K562 (cell line): ENCODE data around the gene POLR3C. TPM values are rescaled to one million over a fixed set of nuclear protein-coding genes. Genes with fewer than 3 reads are reported as not detected.

Experiments used
- BDP1 ChIP-seq: IDR thresholded peaks from 3 replicates; pipeline ENCODE4 v1.6.1; 2011; ENCODE audit not compliant: insufficient read length, insufficient read depth
- CAMTA2 ChIP-seq: fragments of 250-450 bp; sonication (Bioruptor Pico); conservative IDR thresholded peaks from 2 replicates; pipeline ENCODE4 v1.5.1; 2022
- EP400 ChIP-seq: fragments of 450-650 bp; IDR thresholded peaks from 2 replicates; pipeline ENCODE4 v1.6.1; 2017; ENCODE audit warnings: antibody characterized with exemption, mild to moderate bottlenecking, moderate library complexity
- KLF13 ChIP-seq: fragments of 450-650 bp; IDR thresholded peaks from 2 replicates; pipeline ENCODE4 v1.6.1; 2016; ENCODE audit warnings: missing genetic modification characterization, low read depth, mild to moderate bottlenecking, missing compliant biosample characterization, moderate library complexity, borderline replicate concordance
- KLF16 ChIP-seq: IDR thresholded peaks from 2 replicates; pipeline ENCODE4 v1.6.1; 2016; ENCODE audit warnings: antibody characterized with exemption
- NFATC3 ChIP-seq: fragments of 450-650 bp; IDR thresholded peaks from 2 replicates; pipeline ENCODE4 v1.6.1; 2017; ENCODE audit warnings: mild to moderate bottlenecking
- NR1H2 ChIP-seq: sonication (generic); formaldehyde crosslinking; IDR thresholded peaks from 2 replicates; pipeline ENCODE4 v1.4.0; 2020; ENCODE audit warnings: mild to moderate bottlenecking, missing genetic modification reagents
- PHB2 ChIP-seq: fragments of 450-650 bp; IDR thresholded peaks from 2 replicates; pipeline ENCODE4 v1.6.1; 2017; ENCODE audit warnings: low read depth
- RAD21 ChIP-seq, 2 experiments: fragments of 250-450 bp in 1 of 2; fragments of 450-650 bp in 1 of 2; sonication (Bioruptor Pico) in 1 of 2; formaldehyde crosslinking in 1 of 2; IDR thresholded peaks in 1 of 2; conservative IDR thresholded peaks in 1 of 2; 2 replicates each; pipeline versions ENCODE4 v1.4.0 to v1.8.0; 2020 to 2022; ENCODE audit warnings: mild to moderate bottlenecking in 2 of 2, moderate library complexity in 1 of 2
- SIN3B ChIP-seq: fragments of 450-650 bp; IDR thresholded peaks from 2 replicates; pipeline ENCODE4 v1.6.1; 2017; ENCODE audit warnings: low read depth, mild to moderate bottlenecking, moderate library complexity
- SLC30A9 ChIP-seq: fragments of 250-450 bp; sonication (Bioruptor Pico); IDR thresholded peaks from 2 replicates; pipeline ENCODE4 v1.8.0; 2022; ENCODE audit warnings: mild to moderate bottlenecking, moderate library complexity
- SMARCA4 ChIP-seq: fragments of 450-650 bp; IDR thresholded peaks from 2 replicates; pipeline ENCODE4 v1.6.1; 2016
- SNRNP70 ChIP-seq: fragments of 200-400 bp; formaldehyde crosslinking; optimal IDR thresholded peaks from 2 replicates; pipeline ENCODE3; 2017; ENCODE audit warnings: low read depth, low read length
- ZNF23 ChIP-seq: fragments of 250-450 bp; sonication (Bioruptor Pico); IDR thresholded peaks from 2 replicates; pipeline ENCODE4 v1.4.0; 2020; ENCODE audit warnings: mild to moderate bottlenecking
- polyA plus RNA-seq, 8 experiments: library from polyadenylated mRNA; depleted of rRNA in 4 of 8; stranded (reverse) in 5 of 8; unstranded in 3 of 8; fragments of >200 nt; fragmentation: Nextera tagmentation in 2 of 8; fragmentation: Illumina TruSeq in 1 of 8; extraction: Ambion mirVana in 2 of 8; extraction: Trizol in 1 of 8; gene quantifications; 2 replicates each; pipeline versions ENCODE4 v1.2.1 to v1.2.3, GENCODE V29; 2011 to 2014; ENCODE audit warnings: inconsistent platforms in 1 of 8, missing spikeins in 1 of 8
- total RNA-seq, 7 experiments: library from RNA; depleted of rRNA in 6 of 7; stranded (reverse); fragments of >200 nt in 6 of 7; fragmentation: Illumina TruSeq in 2 of 7; extraction: Trizol in 2 of 7; gene quantifications; 2 replicates each; pipeline versions ENCODE4 v1.2.1 to v1.2.3, GENCODE V29; 2011 to 2021; ENCODE audit warnings: low replicate concordance in 1 of 7
- TF ChIP-seq, protein P1 (sequence below), 2 experiments: fragments of 450-650 bp; IDR thresholded peaks; 2 replicates each; pipeline ENCODE4 v1.6.1; 2016; ENCODE audit warnings: mild to moderate bottlenecking in 2 of 2, borderline replicate concordance in 1 of 2, low read depth in 1 of 2, moderate library complexity in 1 of 2
- TF ChIP-seq, protein P2 (sequence below): fragments of 450-650 bp; IDR thresholded peaks from 2 replicates; pipeline ENCODE4 v1.6.1; 2016
- TF ChIP-seq, protein P3 (sequence below): fragments of 250-450 bp; sonication (Bioruptor Pico); IDR thresholded peaks from 2 replicates; pipeline ENCODE4 v1.8.0; 2021; ENCODE audit warnings: moderate library complexity, mild to moderate bottlenecking, inconsistent platforms
- TF ChIP-seq, protein P4 (sequence below): sonication (generic); formaldehyde crosslinking; IDR thresholded peaks from 2 replicates; pipeline ENCODE4 v1.8.1; 2022; ENCODE audit warnings: missing genetic modification reagents

Gene POLR3C
- total and polyA plus RNA-seq, 9 of the 15 experiments (the other 6 are each of a cell fraction or from before 2014, with no cell fraction given): 19.7 to 64.1 (median 45.2) TPM

DNA sequence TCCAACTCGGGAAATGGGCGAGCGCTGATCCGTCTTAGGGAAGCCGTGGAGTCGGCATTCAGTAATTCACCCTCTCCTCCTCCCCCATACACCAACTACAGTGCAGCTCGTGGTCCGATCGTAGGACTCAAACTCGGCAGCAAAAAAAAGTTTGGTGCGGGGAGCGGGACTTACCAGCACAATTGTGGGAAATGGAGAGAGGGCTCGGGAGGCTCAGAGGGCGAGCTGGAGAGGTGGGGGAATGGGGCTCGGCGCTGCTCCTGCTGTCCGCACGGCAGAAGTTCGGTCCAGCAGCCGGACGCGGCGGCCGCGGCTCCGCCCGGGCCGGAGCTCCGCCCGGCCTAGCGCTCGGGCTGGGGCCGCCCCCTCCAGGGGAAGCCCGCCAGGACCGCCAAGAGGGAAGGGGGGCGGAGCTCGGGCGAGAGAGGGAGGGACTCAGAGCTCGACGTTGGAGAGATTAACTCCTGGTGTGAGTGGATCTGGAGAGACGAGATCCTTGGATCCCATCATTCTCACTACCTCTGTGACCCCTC lies 35.6 kb downstream of the POLR3C start (continued):
- TF ChIP-seq NR1H2: no peak
- no peak for TF ChIP-seq RAD21 (CRISPR knock-in tag; conservative IDR thresholded peaks at IDR 0.05 in 1 of 2, IDR thresholded peaks at IDR 0.05 in 1 of 2)
- no peak for TF ChIP-seq NFATC3
- TF ChIP-seq KLF16: no peak
- TF ChIP-seq PHB2: no peak
- TF ChIP-seq, protein P1, sequence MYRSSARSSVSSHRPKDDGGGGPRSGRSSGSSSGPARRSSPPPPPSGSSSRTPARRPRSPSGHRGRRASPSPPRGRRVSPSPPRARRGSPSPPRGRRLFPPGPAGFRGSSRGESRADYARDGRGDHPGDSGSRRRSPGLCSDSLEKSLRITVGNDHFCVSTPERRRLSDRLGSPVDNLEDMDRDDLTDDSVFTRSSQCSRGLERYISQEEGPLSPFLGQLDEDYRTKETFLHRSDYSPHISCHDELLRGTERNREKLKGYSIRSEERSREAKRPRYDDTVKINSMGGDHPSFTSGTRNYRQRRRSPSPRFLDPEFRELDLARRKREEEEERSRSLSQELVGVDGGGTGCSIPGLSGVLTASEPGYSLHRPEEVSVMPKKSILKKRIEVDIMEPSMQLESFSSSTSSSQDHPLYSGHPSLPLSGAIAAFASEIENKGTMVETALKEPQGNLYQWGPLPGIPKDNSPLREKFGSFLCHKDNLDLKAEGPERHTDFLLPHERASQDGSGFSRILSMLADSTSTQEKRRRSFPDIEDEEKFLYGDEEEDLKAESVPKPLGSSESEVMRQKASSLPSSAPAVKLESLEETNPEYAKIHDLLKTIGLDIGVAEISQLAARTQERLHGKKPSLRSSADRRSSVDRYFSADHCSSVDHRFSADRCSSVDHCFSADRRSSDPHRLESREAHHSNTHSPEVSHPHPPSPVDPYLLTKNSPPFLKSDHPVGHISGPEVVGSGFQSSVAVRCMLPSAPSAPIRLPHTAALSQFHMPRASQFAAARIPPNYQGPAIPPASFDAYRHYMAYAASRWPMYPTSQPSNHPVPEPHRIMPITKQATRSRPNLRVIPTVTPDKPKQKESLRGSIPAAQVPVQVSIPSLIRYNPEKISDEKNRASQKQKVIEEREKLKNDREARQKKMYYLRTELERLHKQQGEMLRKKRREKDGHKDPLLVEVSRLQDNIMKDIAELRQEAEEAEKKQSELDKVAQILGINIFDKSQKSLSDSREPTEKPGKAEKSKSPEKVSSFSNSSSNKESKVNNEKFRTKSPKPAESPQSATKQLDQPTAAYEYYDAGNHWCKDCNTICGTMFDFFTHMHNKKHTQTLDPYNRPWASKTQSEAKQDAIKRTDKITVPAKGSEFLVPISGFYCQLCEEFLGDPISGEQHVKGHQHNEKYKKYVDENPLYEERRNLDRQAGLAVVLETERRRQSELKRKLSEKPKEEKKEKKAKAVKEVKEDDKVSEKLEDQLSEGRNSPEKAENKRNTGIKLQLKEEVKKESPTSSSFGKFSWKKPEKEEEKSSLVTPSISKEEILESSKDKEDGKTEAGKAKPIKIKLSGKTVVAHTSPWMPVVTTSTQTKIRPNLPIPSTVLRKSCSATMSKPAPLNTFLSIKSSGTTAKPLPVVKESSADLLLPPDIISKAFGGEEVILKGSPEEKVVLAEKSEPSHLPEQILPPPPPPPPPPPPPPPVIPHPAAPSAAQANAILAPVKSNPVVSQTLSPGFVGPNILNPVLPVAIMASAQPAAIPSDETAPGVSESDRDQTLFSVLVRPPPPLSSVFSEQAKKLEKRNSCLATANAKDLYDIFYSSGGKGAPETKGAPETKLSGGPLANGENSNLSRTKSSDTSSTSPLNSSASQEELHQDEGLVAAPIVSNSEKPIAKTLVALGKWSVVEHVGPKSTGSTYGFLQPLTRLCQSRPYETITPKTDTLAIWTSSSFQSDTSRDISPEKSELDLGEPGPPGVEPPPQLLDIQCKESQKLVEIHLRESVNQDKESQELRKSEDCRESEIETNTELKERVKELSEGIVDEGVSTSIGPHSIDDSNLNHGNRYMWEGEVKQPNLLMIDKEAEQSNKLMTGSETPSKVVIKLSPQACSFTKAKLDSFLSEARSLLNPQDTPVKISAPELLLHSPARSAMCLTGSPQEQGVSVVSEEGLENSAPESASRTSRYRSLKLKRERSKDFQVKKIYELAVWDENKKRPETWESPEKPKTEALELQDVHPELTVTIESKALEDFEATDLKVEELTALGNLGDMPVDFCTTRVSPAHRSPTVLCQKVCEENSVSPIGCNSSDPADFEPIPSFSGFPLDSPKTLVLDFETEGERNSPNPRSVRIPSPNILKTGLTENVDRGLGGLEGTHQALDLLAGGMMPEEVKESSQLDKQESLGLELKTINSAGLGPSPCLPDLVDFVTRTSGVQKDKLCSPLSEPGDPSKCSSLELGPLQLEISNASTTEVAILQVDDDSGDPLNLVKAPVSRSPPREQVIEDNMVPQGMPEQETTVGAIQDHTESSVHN (IDR thresholded peaks at IDR 0.05; ENCODE audit: borderline replicate concordance in 1 of 2, low read depth in 1 of 2): no peak
- TF ChIP-seq, protein P2, sequence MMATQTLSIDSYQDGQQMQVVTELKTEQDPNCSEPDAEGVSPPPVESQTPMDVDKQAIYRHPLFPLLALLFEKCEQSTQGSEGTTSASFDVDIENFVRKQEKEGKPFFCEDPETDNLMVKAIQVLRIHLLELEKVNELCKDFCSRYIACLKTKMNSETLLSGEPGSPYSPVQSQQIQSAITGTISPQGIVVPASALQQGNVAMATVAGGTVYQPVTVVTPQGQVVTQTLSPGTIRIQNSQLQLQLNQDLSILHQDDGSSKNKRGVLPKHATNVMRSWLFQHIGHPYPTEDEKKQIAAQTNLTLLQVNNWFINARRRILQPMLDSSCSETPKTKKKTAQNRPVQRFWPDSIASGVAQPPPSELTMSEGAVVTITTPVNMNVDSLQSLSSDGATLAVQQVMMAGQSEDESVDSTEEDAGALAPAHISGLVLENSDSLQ: no peak
- TF ChIP-seq SIN3B: no peak
- TF ChIP-seq SNRNP70: no peak
- TF ChIP-seq CAMTA2: no peak
- no peak for TF ChIP-seq BDP1
- no peak for TF ChIP-seq EP400
- TF ChIP-seq, protein P3, sequence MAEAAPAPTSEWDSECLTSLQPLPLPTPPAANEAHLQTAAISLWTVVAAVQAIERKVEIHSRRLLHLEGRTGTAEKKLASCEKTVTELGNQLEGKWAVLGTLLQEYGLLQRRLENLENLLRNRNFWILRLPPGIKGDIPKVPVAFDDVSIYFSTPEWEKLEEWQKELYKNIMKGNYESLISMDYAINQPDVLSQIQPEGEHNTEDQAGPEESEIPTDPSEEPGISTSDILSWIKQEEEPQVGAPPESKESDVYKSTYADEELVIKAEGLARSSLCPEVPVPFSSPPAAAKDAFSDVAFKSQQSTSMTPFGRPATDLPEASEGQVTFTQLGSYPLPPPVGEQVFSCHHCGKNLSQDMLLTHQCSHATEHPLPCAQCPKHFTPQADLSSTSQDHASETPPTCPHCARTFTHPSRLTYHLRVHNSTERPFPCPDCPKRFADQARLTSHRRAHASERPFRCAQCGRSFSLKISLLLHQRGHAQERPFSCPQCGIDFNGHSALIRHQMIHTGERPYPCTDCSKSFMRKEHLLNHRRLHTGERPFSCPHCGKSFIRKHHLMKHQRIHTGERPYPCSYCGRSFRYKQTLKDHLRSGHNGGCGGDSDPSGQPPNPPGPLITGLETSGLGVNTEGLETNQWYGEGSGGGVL (CRISPR knock-in tag): no peak
- TF ChIP-seq, protein P4, sequence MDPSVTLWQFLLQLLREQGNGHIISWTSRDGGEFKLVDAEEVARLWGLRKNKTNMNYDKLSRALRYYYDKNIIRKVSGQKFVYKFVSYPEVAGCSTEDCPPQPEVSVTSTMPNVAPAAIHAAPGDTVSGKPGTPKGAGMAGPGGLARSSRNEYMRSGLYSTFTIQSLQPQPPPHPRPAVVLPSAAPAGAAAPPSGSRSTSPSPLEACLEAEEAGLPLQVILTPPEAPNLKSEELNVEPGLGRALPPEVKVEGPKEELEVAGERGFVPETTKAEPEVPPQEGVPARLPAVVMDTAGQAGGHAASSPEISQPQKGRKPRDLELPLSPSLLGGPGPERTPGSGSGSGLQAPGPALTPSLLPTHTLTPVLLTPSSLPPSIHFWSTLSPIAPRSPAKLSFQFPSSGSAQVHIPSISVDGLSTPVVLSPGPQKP: no peak
- no peak for TF ChIP-seq SLC30A9 (CRISPR knock-in tag)
- TF ChIP-seq ZNF23 (CRISPR knock-in tag): no peak
- no peak for TF ChIP-seq SMARCA4
- TF ChIP-seq KLF13 (tag): no peak
